SH-SY5Y (cell line): Measurements from ENCODE around the gene RSBN1L.

Experiments
- GATA2 ChIP-seq: IDR thresholded peaks from 2 replicates; pipeline ENCODE4 v1.6.1; 2011; ENCODE audit warnings: mild to moderate bottlenecking, low read depth, low read length
- GATA3 ChIP-seq: IDR thresholded peaks from 2 replicates; pipeline ENCODE4 v1.6.1; 2011; ENCODE audit warnings: low read depth, mild to moderate bottlenecking, low read length, moderate library complexity

DNA sequence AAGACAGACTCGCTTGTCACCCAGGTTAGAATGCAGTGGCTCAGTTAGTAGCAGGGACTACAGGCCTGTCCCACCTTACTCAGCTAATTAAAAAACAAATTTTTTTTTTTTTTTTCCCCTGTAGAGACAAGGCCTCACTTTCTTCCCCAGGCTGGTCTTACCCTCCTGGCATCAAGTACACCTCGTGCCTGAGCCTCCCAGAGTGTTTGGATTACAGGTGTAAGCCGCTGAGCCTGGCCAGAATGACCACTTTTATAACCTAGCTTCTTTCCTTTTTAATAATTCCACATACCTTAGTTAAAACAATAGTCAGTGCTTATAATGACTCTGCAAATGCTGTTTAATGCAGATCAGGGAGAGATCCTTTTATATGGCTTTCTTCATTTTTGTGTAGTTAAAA lies 31.3 kb downstream of the RSBN1L start:
- TF ChIP-seq GATA2: no peak
- no peak for TF ChIP-seq GATA3
